Muscle layer of colon (tissue), 2 donors: ENCODE measurements around the gene AFF1.
"Not testable (repeated sequence)": the region's sequence is repeated elsewhere in the genome, so short reads cannot be mapped to it uniquely, and the experiment has no call there.

Experiments used
- H3K27ac ChIP-seq: one replicate; pipeline ENCODE4 v1.7.0; 2013; ENCODE audit warnings: low read depth, mild to moderate bottlenecking, low read length, moderate library complexity
- H3K27me3 ChIP-seq, 2 donors: one replicate each; pipeline ENCODE4 v1.7.0; 2013; ENCODE audit warnings: low read length in 2 of 2, mild to moderate bottlenecking in 2 of 2; ENCODE audit not compliant: insufficient read depth in 2 of 2, control insufficient read depth in 1 of 2
- H3K36me3 ChIP-seq: one replicate; pipeline ENCODE4 v1.7.0; 2013; ENCODE audit warnings: mild to moderate bottlenecking, low read length; ENCODE audit not compliant: insufficient read depth
- H3K4me1 ChIP-seq: one replicate; pipeline ENCODE4 v1.7.0; 2013; ENCODE audit warnings: mild to moderate bottlenecking, low read length; ENCODE audit not compliant: insufficient read depth
- H3K4me3 ChIP-seq, 2 donors: one replicate each; pipeline ENCODE4 v1.7.0; 2013; ENCODE audit warnings: low read length in 2 of 2, low read depth in 1 of 2, mild to moderate bottlenecking in 1 of 2, moderate library complexity in 1 of 2
- H3K9ac ChIP-seq: one replicate; pipeline ENCODE4 v1.7.0; 2013; ENCODE audit warnings: low read length
- H3K9me3 ChIP-seq: one replicate; pipeline ENCODE4 v1.7.0; 2013; ENCODE audit warnings: mild to moderate bottlenecking, low read length
- donor health status: abdominal sarcoma.
- donor health status: Adenocarcinoma of cecum.

AFF1 gene

GRCh38 chr4:87134122-87134521 lies 199.3 kb downstream of the AFF1 start:
- Histone ChIP-seq H3K27me3 (no peaks in the 10 kb centered on the region), H3K27ac (no peak overlapping the region), H3K4me1 (no peaks in the 10 kb centered on the region), H3K9ac (no peak overlapping the region), H3K4me3 (no peak overlapping the region), H3K36me3 (peaks cover 73% of the 10 kb centered on the region), H3K9me3 (no peaks in the 10 kb centered on the region)

- Histone ChIP-seq H3K4me1 (no peaks in the 10 kb centered on the region), H3K4me3 (no peak overlapping the region), H3K27ac (no peak overlapping the region), H3K9ac (no peak overlapping the region), H3K36me3 (peaks cover 33% of the 10 kb centered on the region), H3K9me3 (no peaks in the 10 kb centered on the region), H3K27me3 (no peaks in the 10 kb centered on the region)
Observed at GRCh38 chr4:87141428-87141827, 206.6 kb downstream of the AFF1 start.

GRCh38 chr4:87144356-87144755 lies 209.5 kb downstream of the AFF1 start:
- Histone ChIP-seq H3K36me3 (peaks cover 23% of the 10 kb centered on the region), H3K9me3 (no peaks in the 10 kb centered on the region), H3K27me3 (no peaks in the 10 kb centered on the region), H3K27ac (no peak overlapping the region), H3K4me1 (no peaks in the 10 kb centered on the region), H3K4me3 (no peak overlapping the region), H3K9ac (no peak overlapping the region)

- H3K27me3 ChIP-seq, H3K9me3 ChIP-seq, H3K27ac ChIP-seq, H3K4me3 ChIP-seq, H3K9ac ChIP-seq, H3K4me1 ChIP-seq: not testable (repeated sequence)
- peaks cover 16% of the 10 kb centered on the region for H3K36me3 ChIP-seq
Observed at GRCh38 chr4:87145934-87146333, 211.1 kb downstream of the AFF1 start.

DNA sequence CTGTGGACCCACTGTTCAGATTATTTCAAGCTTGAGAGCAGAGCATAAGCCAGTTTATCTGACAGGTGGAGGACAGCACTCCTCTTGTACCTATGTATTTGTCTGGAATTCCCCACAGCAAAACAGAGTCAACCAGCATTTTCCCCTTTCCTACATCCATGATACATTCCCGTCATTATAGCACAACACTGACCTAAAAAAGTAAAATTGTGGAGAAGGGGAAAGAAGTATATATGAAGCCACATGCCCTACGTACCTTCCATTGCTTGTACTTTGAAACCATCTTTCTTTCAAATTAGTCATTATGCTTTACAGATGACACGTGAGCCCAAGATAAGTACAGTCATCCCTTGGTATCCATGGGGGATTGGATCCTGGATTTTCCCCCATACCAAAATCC lies 212.3 kb downstream of the AFF1 start:
- Histone ChIP-seq H3K9me3 (no peaks in the 10 kb centered on the region), H3K4me3 (no peak overlapping the region), H3K9ac (no peak overlapping the region), H3K4me1 (peaks cover 19% of the 10 kb centered on the region), H3K36me3 (peaks cover 5% of the 10 kb centered on the region), H3K27me3 (no peaks in the 10 kb centered on the region), H3K27ac (no peak overlapping the region)

GRCh38 chr4:87150498-87151261 lies 215.9 kb downstream of the AFF1 start:
- Histone ChIP-seq H3K27ac (peak overlapping the region; percentile 48), H3K4me3 (no peak overlapping the region)

DNA sequence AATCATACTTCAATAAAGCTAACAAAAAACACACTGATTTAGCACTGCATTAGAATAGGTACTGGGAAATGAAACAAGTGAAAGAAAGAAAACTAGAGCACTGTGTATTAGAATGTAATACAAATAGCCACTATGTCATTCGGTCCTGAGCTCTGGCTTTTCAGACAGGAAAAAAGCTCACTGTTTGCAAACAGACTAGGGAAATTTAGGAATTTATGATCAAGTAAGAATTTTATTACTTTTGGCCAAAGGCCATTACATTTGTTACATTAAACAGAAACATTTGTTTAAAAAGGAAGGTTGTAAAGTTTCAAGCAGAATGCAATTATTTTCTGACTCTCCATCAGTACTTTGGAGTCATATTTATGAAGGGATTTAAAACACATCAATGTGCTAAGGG lies 216.9 kb downstream of the AFF1 start:
- H3K9ac ChIP-seq, result no peak overlapping the region
- H3K27me3 ChIP-seq, result no peaks in the 10 kb centered on the region
- H3K4me3 ChIP-seq, result no peak overlapping the region
- H3K9me3 ChIP-seq, result no peaks in the 10 kb centered on the region
- no peak overlapping the region for H3K27ac ChIP-seq
- peaks cover 19% of the 10 kb centered on the region for H3K4me1 ChIP-seq
- H3K36me3 ChIP-seq, result no peaks in the 10 kb centered on the region

More at GRCh38 chr4:87150498-87151261, 215.9 kb downstream of the AFF1 start:
- Histone ChIP-seq H3K27me3 (no peaks in the 10 kb centered on the region), H3K4me1 (peaks cover 19% of the 10 kb centered on the region), H3K9me3 (no peaks in the 10 kb centered on the region), H3K36me3 (no peaks in the 10 kb centered on the region), H3K9ac (no peak overlapping the region)

GRCh38 chr4:87152310-87153041 lies 217.7 kb downstream of the AFF1 start:
- Histone ChIP-seq H3K4me3 (no peak overlapping the region), H3K27ac (no peak overlapping the region), H3K9ac (no peak overlapping the region), H3K36me3 (no peaks in the 10 kb centered on the region), H3K9me3 (no peaks in the 10 kb centered on the region), H3K4me1 (peaks cover 19% of the 10 kb centered on the region), H3K27me3 (no peaks in the 10 kb centered on the region)

GRCh38 chr4:87153078-87153870 lies 218.5 kb downstream of the AFF1 start:
- peaks cover 19% of the 10 kb centered on the region for H3K4me1 ChIP-seq
- no peak overlapping the region for H3K4me3 ChIP-seq
- H3K27me3 ChIP-seq, result no peaks in the 10 kb centered on the region
- no peaks in the 10 kb centered on the region for H3K9me3 ChIP-seq
- no peak overlapping the region for H3K27ac ChIP-seq
- H3K9ac ChIP-seq, result no peak overlapping the region
- no peaks in the 10 kb centered on the region for H3K36me3 ChIP-seq

DNA sequence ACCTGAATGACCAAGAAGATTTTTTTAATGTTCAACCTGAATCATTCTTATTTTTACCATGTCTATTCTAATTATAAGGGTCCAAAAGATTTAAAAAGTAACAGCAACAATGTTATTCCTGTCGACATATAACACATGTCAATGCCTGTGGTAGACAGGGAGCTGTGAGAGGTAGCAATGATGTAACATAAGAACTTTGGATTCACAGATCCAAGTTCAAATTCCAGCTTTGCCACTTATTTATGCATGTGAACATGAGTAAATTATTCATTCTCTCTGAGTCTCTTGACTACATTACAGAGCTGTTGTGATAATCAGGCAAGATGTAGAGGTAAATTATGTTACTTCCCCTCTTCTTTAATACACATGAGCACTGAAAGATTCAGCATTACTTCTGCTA lies 231.1 kb downstream of the AFF1 start:
- Histone ChIP-seq H3K9me3 (no peaks in the 10 kb centered on the region), H3K9ac (no peak overlapping the region), H3K4me3 (no peak overlapping the region), H3K27ac (no peak overlapping the region), H3K27me3 (no peaks in the 10 kb centered on the region), H3K36me3 (peaks cover 6% of the 10 kb centered on the region), H3K4me1 (no peaks in the 10 kb centered on the region)

- Histone ChIP-seq H3K27ac (no peak overlapping the region), H3K4me3 (no peak overlapping the region), H3K4me1 (no peaks in the 10 kb centered on the region), H3K36me3 (peaks cover 6% of the 10 kb centered on the region), H3K9me3 (no peaks in the 10 kb centered on the region), H3K27me3 (no peaks in the 10 kb centered on the region), H3K9ac (no peak overlapping the region)
Observed at GRCh38 chr4:87166296-87166854, 231.6 kb downstream of the AFF1 start.
